SH-SY5Y (cell line): Measurements from ENCODE around the gene CEP85L.

Source experiments
- GATA2 ChIP-seq: IDR thresholded peaks from 2 replicates; pipeline ENCODE4 v1.6.1; 2011; ENCODE audit warnings: mild to moderate bottlenecking, low read depth, low read length
- GATA3 ChIP-seq: IDR thresholded peaks from 2 replicates; pipeline ENCODE4 v1.6.1; 2011; ENCODE audit warnings: low read depth, mild to moderate bottlenecking, low read length, moderate library complexity

The CEP85L gene

GRCh38 chr6:118558464-118559217 lies 92.8 kb downstream of the CEP85L start:
- TF ChIP-seq GATA2 (no peak), GATA3 (no peak)

DNA sequence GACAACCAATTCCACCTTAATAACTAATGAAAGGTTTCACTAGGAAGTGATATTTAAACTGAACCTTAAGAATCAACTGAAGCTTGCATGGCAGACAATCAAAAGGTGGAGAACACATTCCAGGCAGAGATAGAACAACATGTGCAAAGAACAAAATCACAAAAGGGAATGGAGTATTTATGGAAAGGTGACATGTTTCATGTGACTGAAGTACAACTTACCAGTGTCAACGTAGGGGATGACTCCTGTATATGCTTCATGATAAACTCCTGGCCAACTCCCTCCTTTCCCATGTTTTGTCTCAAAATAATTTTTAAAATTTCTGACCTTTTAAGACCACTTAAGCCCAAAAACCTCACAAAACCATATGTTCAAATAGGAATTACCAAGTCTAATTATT lies 96.7 kb downstream of the CEP85L start:
- TF ChIP-seq GATA2 (no peak), GATA3 (no peak)

DNA sequence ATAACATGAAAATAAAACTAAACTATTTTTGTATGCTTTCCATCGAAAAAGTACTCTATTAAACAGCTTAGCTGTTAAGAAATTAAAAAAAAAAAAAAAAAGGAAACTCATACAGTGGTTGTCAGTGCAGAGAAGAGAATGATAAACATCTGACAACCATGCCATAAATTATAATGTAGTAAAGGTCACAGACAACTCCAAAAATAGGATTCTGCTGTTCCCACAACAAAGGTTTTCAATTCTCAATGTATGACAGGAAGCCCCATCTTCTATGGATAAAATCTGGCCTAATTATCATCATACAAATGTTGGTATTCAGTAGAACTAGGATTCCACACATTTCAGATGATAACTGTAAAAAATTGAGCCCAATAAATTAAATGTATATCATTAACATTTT lies 98.3 kb downstream of the CEP85L start:
- no peak for TF ChIP-seq GATA2
- no peak for TF ChIP-seq GATA3

DNA sequence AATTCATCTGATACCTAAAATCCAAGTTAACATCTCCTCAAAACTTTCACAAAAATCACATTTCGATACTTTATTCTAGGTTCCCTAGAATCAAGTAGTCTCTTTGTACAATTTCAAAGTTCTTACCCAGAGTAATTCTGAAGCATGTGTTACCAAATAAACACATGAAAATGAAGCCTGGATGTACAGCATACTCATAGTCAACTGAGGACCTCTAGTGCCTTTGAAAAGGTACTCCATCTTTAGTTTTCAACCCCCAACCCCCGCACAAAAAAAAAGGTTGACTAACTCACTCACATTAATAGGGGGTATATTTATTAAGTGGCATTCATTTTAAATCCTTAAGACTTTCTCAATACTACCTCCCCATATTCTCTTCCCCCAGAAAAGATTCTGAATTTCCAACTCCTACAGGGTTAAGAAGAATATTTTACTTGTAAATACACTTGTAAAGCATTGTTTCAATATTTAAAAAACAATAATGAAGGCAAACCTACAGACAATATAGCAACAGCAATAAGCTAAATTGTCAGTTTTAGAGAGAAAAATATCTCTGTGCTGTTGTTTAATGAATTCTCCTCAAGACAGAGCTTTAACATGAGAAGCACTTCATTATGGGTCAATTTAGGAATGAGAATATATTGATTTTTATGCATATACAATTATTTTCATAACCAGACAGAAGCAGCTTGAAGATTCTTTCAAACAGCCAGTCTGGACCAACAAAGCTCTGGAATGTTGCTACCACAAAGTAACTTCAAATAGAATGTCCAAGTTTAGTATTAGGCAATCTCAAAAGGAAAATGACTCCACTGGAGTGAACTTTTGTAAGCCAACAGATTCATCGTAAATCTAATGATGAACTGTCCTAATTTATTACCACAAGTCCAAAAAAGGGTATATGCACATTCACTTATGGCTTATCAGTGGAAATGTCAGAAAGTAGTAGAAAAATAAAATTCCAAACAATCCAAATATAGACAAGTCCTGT lies 100.0 kb downstream of the CEP85L start:
- TF ChIP-seq GATA3 (no peak), GATA2 (no peak)

DNA sequence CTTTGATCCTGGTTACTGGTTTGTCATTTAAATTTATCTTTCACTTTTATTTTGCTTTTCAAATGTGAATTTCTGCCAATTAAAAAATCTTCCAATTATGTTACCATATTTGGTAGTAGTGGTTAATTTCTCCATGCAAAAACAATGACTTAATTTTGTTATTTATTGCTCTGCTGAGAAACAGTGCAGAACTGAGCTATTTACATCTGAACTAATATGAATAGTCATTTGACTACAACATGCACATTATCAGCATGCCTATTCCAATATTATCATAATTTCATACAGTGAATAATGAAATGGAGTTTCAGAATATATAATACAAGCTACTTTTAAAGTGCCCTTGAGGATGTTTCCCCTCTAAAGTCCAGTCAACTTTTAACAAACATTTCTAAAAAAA lies 102.8 kb downstream of the CEP85L start:
- TF ChIP-seq GATA3: no peak
- TF ChIP-seq GATA2: no peak

- TF ChIP-seq GATA2 (no peak), GATA3 (no peak)
These were observed 103.3 kb downstream of the CEP85L start, which contains the start of gene PLN for GRCh38 chr6:118548136-118548535. Gene PLN, plus strand, starts transcription at chr6:118548296. Its CDS starts 10,626 bp downstream, at chr6:118558922.

- TF ChIP-seq GATA3 (no peak), GATA2 (no peak)
These were observed 104.5 kb downstream of the CEP85L start for GRCh38 chr6:118546880-118547218.

DNA sequence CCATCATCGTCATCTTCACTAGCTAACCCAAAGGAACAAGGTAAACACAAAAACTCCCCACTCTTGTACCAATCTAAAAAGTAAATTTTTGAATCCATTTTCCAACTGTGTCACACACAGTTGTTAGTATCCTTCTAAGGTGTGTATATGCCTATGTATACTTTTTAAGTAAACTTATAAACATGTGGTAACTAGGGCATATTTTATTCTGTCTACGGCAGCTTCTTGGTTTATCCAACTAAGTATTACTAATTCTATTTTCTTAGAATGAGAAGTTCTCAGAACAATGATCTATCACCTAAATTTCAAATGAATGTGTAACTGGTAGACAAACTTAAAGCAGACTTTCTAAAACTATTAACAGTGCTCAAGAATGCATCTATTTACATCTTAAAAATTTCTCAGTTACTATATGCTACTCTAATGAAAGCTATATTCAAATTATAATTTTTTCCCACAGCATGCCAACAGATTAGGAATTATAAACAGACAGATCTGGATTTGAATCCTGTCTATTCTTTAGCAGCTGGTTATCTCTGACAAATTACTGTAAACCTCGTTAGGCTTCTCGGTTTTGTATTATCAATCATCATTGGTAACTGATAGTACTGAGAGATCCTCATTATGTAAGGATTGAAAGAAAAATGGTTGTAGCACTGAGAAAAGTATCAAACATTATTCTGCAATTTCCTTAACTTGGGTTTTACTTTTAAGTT lies 105.1 kb downstream of the CEP85L start:
- TF ChIP-seq GATA2: no peak
- TF ChIP-seq GATA3: no peak

DNA sequence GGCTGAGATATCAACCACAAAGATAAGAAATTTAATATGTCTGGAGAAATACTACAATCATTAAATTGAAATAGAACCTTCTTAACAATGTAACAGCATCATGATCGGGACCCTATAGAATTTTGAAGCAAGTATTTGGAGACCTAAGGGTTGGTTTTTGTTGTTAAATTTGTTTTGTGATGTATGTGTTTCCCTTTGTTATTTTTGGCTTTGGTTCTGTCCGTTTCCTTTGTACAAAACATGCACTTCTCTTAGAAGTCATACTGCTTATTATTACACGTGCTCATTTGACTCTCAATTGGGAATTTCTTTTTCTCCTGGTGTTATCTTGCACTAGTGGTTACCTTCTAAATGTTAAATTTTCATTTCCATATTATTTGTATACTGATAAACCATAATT lies 107.3 kb downstream of the CEP85L start:
- no peak for TF ChIP-seq GATA2
- TF ChIP-seq GATA3: no peak

DNA sequence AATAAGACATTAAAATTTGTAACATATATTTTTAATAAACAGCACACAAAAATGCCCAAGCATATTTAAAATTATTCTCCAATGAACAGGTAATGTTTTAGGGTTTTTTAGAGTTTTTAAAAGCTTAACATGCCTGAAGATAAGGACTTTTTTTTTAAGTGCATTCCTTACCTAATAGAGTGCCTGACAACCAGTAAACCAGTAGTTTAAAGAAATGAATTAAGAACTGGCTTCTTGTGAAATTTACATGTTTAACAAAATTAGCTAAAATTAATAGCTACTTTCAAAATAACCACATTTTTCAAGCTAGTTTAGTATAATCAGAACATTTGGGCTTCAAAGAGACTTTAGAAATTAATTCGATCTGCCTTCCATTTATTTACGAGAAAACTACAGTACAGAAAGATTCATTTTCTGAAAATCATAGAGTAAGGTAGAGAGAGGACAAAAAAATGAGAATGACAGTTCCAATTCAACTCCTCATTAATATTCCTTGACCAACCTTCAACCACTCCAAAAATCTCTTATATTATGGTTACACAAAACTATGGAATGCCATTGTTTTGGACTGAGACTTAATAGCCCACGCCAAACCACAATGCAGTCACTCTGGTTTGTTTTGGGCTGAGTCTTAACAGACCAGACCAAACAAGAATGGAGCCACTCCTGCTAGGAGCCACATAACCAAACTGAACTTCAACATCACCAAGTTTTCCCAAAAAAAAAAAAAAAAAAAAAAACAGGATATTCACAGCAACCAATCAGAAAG lies 109.0 kb downstream of the CEP85L start:
- no peak for TF ChIP-seq GATA3

DNA sequence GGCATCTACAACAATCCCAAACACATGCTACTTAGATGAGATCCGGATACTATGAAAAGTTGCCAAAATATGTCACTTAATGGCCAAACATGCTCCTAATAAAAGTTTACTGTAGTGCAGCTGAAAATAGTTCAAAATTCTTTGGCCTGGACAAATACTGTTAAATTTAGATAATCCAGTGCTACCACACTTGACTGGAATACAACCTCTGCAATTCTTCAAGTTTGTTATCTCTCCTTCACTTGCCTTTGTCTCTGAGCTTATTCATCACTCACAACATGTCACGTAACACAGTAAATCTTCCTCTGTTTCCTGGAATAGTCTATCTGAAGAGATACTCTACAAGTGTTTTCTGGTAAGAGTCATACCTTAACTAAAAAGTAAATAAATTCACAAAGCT lies 113.8 kb downstream of the CEP85L start:
- no peak for TF ChIP-seq GATA2
- TF ChIP-seq GATA3: no peak

DNA sequence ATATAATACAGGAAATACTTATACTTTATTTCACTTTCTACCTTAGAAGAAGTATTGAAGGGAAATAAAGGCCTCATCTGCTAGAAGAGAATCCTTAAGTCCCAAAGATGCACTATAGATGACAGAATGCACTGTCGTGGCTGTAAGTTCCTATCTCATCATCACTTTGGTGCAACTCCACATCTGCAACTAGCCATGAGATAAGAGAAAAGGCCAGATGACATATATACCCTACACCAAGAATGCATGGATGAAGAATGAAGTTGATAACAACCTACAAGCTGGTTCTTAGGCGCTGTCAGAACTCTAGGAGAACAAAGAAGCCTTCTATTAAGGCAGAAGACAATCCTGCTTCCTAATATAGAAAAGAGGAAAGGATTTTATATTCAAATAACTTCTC lies 114.9 kb downstream of the CEP85L start:
- TF ChIP-seq GATA2 (no peak), GATA3 (no peak)

DNA sequence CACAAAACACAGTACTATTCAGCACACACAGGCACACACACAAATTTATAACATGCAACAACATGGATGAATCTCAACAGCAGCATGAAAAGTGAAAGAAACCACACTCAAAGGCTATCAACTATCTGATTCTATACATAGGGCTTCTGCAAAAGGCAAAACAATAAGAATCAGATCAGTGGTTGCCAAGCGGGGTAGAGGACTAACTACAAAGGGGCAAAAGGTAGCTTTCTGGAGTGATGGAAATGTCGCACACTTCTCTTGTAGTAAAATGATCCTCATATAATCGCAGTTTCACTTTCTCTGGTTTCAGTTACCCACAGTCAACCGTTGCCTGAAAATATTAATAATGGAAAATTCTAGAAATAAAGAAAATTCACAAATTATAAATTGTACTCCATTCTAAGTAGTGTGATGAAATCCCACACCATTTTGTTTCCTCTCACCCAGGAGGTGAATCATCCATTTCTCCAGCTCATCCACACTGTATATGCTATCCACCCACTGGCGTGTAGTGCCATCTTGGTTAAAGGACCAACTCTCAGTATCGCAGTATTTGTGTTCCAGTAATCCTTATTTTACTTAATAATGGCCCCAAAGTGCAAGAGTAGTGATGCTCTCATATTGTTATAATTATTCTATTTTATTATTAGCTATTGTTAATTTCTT lies 116.1 kb downstream of the CEP85L start:
- TF ChIP-seq GATA2: no peak
- TF ChIP-seq GATA3: no peak
